Nephron progenitor cell (in vitro differentiated cells): ENCODE measurements around the gene FLCN.
"Not testable (repeated sequence)": the region's sequence is repeated elsewhere in the genome, so short reads cannot be mapped to it uniquely, and the experiment has no call there.

Experiments
- DNase-seq: peaks from one replicate; pipeline ENCODE4 v3.0.0; 2021
- H3K27ac Mint-ChIP-seq: 2 replicates; pipeline ENCODE4 v1.8.0; 2021; ENCODE audit warnings: mild to moderate bottlenecking, moderate library complexity, mixed read lengths
- H3K27me3 Mint-ChIP-seq: 2 replicates; pipeline ENCODE4 v1.8.0; 2021; ENCODE audit warnings: mild to moderate bottlenecking, low read depth, mixed read lengths; ENCODE audit not compliant: poor library complexity
- H3K36me3 Mint-ChIP-seq: 2 replicates; pipeline ENCODE4 v1.8.0; 2021; ENCODE audit warnings: low read depth, mixed read lengths
- H3K4me1 Mint-ChIP-seq: 2 replicates; pipeline ENCODE4 v1.8.0; 2021; ENCODE audit warnings: mixed read lengths
- H3K4me3 Mint-ChIP-seq: 2 replicates; pipeline ENCODE4 v1.8.0; 2021; ENCODE audit warnings: mild to moderate bottlenecking, moderate library complexity, mixed read lengths
- H3K9me3 Mint-ChIP-seq: 2 replicates; pipeline ENCODE4 v1.8.0; 2021; ENCODE audit warnings: mild to moderate bottlenecking, moderate library complexity, mixed read lengths
- TF ChIP-seq, protein P1 (sequence below): fragments of 200-600 bp; sonication (generic); IDR thresholded peaks from 2 replicates; pipeline ENCODE4 v1.5.0; 2021; ENCODE audit warnings: antibody characterized with exemption

The FLCN gene

DNA sequence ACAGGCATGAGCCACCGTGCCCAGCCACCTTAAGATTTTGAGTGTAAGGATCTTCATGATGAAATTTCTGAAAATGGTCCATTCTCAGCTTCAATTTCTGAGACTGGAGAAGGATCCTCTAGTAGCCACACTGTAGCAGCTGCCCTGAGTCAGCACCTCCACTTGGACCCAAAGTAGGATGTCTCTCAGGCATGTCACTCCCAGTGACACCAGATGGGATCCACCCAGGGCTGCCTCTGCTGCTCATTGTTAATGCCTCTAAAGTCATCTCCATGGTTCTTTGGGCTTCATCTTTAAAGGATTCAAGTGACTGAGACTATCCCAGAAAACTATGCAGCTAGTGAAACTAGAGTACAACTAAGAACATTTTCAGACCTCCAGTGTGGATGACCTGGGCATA, 38.7 kb downstream of the FLCN start:
- peaks cover 3% of the 10 kb centered on the region for H3K27me3 Mint-ChIP-seq
- no peaks in the 10 kb centered on the region for H3K9me3 Mint-ChIP-seq
- DNase-seq: no peak
- H3K36me3 Mint-ChIP-seq: no peaks in the 10 kb centered on the region
- TF ChIP-seq, protein P1, sequence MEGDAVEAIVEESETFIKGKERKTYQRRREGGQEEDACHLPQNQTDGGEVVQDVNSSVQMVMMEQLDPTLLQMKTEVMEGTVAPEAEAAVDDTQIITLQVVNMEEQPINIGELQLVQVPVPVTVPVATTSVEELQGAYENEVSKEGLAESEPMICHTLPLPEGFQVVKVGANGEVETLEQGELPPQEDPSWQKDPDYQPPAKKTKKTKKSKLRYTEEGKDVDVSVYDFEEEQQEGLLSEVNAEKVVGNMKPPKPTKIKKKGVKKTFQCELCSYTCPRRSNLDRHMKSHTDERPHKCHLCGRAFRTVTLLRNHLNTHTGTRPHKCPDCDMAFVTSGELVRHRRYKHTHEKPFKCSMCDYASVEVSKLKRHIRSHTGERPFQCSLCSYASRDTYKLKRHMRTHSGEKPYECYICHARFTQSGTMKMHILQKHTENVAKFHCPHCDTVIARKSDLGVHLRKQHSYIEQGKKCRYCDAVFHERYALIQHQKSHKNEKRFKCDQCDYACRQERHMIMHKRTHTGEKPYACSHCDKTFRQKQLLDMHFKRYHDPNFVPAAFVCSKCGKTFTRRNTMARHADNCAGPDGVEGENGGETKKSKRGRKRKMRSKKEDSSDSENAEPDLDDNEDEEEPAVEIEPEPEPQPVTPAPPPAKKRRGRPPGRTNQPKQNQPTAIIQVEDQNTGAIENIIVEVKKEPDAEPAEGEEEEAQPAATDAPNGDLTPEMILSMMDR: no peak
- peaks cover 26% of the 10 kb centered on the region for H3K4me1 Mint-ChIP-seq
- no peak overlapping the region for H3K27ac Mint-ChIP-seq
- no peak overlapping the region for H3K4me3 Mint-ChIP-seq

DNA sequence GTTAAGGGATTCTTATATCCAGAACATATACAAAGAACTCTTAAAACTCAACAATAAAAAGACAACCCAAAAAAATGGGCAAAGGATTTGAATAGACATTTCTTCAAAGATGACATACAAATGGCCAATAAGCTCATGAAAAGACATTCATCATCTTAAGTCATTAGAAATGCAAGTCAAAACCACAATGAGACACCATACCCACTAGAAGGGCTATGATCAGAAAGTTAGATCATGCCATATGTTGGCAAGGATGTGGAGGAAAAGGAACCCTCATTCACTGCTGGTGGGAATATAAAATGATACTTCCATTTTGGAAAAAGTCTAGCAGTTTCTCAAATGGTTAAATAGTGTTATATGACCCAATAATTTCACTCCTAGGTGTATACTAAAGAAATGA, 40.2 kb downstream of the FLCN start:
- Mint-ChIP-seq H3K9me3 (no peaks in the 10 kb centered on the region), H3K27me3 (peaks cover 3% of the 10 kb centered on the region), H3K36me3 (no peaks in the 10 kb centered on the region), H3K27ac (no peak overlapping the region), H3K4me3 (no peak overlapping the region), H3K4me1 (peaks cover 26% of the 10 kb centered on the region)
- DNase-seq: no peak
- TF ChIP-seq, protein P1: no peak

DNA sequence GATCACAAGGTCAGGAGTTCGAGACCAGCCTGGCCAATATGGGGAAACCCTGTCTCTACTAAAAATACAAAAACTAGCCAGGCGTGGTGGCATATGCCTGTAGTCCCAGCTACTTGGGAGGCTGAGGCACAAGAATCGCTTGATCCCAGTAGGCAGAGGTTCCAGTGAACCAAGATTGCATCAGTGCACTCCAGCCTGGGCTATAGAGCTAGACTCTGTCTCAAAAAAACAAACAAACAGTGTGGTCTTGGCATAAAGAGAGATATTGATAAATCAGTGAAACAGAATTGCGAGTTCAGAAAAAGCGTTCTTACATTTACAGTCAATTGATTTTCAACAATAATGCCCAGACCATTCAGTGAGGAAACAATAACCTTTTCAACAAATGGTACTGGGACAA, 41.5 kb downstream of the FLCN start:
- not testable (repeated sequence) for H3K9me3 Mint-ChIP-seq, H3K4me3 Mint-ChIP-seq, DNase-seq, H3K27me3 Mint-ChIP-seq, H3K36me3 Mint-ChIP-seq, H3K27ac Mint-ChIP-seq
- H3K4me1 Mint-ChIP-seq: peaks cover 20% of the 10 kb centered on the region

GRCh38 chr17:17191961-17192381, 45.0 kb downstream of the FLCN start:
- peaks cover 21% of the 10 kb centered on the region for H3K36me3 Mint-ChIP-seq
- H3K27me3 Mint-ChIP-seq: peaks cover 3% of the 10 kb centered on the region
- TF ChIP-seq, protein P1: no peak
- no peak overlapping the region for H3K4me3 Mint-ChIP-seq
- H3K9me3 Mint-ChIP-seq: no peaks in the 10 kb centered on the region
- H3K27ac Mint-ChIP-seq: no peak overlapping the region
- peaks cover 6% of the 10 kb centered on the region for H3K4me1 Mint-ChIP-seq
- DNase-seq: no peak

GRCh38 chr17:17191346-17191792, 45.6 kb downstream of the FLCN start:
- Mint-ChIP-seq H3K4me3 (no peak overlapping the region), H3K27ac (peak overlapping the region; percentile 42)
- DNase-seq: no peak

DNA sequence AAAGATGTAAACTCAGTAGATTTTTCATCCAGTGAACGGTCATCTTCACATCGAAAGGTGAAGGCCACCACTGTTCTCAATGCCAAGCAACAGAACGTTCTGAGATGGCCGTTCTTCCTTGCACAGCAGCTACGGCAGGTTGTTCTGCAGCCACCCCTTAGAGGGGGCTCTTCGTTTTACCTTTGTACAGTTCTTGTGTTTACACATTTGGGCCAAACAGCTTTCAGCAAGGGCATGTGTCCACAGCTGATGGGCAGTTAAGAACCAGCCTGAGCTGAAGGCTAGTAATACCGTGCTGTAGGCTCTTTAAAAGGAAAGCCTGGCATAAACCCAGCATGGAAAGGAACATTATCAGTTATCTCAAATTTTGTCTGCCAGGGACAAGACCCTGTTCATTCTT, 46.8 kb downstream of the FLCN start:
- no peak for DNase-seq
- H3K9me3 Mint-ChIP-seq: no peaks in the 10 kb centered on the region
- no peak overlapping the region for H3K4me3 Mint-ChIP-seq
- peaks cover 18% of the 10 kb centered on the region for H3K4me1 Mint-ChIP-seq
- peaks cover 3% of the 10 kb centered on the region for H3K27me3 Mint-ChIP-seq
- H3K36me3 Mint-ChIP-seq: peaks cover 29% of the 10 kb centered on the region
- peak overlapping the region; percentile 59 for H3K27ac Mint-ChIP-seq
- TF ChIP-seq, protein P1: no peak

More at GRCh38 chr17:17191346-17191792, 45.6 kb downstream of the FLCN start:
- Mint-ChIP-seq H3K4me1 (peaks cover 7% of the 10 kb centered on the region), H3K9me3 (no peaks in the 10 kb centered on the region), H3K36me3 (peaks cover 21% of the 10 kb centered on the region), H3K27me3 (peaks cover 3% of the 10 kb centered on the region)
- TF ChIP-seq, protein P1: no peak
